ENCODE measurements around the gene HHIPL1. TPM values are rescaled to one million over a fixed set of nuclear protein-coding genes. Genes with fewer than 3 reads are reported as not detected.
A peak's percentile ranks its signal among the peaks of the same experiment; 100 is the strongest.

HHIPL1 gene
- total RNA-seq, 2 experiments from 2014 or later: 0.25 to 0.72 TPM

DNA sequence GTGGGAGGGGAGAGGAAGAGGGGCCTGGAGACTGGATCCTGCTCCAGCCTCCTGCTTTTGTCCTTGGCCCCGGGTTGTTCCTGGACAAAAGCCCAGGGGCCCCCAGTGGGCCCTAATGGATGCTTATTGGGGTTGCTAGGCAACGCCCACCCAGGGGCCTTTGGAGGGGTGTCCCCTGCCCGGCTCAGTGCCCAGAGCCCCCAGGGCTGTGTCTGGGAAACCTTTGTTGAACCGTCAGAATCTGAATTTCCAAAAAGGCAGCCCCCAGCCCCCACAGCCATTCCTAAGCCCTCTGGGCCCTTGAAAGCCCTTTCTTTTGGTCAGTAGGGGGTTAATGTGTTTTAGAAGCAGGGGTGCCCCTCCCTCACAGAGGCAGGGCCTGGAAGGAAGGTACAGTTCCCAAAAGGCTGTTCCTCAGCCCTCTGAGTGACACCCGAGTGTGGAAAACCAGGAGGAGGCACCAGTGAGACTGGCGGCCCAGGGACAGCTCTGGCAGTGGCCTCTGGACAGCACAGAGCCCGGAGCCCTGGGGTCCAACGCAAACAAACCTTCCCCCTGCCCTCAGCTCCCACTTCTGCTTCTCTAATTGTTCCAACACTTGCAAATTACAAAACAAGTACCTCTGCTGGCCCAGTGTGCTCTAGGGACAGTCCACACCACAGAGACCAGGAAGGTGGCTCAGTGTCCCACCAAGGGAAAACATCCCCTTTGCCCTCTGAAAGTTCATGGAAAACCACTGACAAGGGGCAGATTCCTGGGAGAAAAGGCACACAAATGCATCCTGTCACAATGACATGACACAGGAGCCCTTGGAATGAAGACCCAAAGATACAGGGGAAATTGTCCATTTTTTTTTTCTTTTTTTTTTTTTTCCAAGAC is 19.4 kb downstream of the HHIPL1 start:
- TF ChIP-seq EZH2phosphoT487 (IDR thresholded peaks at IDR 0.05; ENCODE audit: borderline replicate concordance, low read depth, low read length): no peak
- TF ChIP-seq, protein P1, sequence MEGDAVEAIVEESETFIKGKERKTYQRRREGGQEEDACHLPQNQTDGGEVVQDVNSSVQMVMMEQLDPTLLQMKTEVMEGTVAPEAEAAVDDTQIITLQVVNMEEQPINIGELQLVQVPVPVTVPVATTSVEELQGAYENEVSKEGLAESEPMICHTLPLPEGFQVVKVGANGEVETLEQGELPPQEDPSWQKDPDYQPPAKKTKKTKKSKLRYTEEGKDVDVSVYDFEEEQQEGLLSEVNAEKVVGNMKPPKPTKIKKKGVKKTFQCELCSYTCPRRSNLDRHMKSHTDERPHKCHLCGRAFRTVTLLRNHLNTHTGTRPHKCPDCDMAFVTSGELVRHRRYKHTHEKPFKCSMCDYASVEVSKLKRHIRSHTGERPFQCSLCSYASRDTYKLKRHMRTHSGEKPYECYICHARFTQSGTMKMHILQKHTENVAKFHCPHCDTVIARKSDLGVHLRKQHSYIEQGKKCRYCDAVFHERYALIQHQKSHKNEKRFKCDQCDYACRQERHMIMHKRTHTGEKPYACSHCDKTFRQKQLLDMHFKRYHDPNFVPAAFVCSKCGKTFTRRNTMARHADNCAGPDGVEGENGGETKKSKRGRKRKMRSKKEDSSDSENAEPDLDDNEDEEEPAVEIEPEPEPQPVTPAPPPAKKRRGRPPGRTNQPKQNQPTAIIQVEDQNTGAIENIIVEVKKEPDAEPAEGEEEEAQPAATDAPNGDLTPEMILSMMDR (conservative IDR thresholded peaks at IDR 0.05; ENCODE audit: low read length): no peak
- H3K4me1 ChIP-seq (ENCODE audit: insufficient read depth, low read length, poor library complexity, severe bottlenecking): peaks cover 70% of the 10 kb centered on the region
- BruUV-seq (replicated peaks): no TSS peak
- H3K4me3 ChIP-seq (ENCODE audit: low read depth, low read length, poor library complexity, severe bottlenecking): peak overlapping the region; percentile 54
- peak; percentile 39 for DNase-seq (ENCODE audit: low spot score)
- H3K9me2 ChIP-seq (ENCODE audit: insufficient read depth, low read length): no peaks in the 10 kb centered on the region
- no peaks in the 10 kb centered on the region for H4K20me1 ChIP-seq (ENCODE audit: insufficient read depth, low read length)
- no peaks in the 10 kb centered on the region for H3K36me3 ChIP-seq (ENCODE audit: insufficient read depth, low read length)
- CTCF ChIA-PET (ENCODE audit: unreplicated experiment): no interaction called here
- no peaks in the 10 kb centered on the region for H3K9me3 ChIP-seq (ENCODE audit: low read length)
- POLR2A ChIA-PET: interaction anchor here (0.6 to 1.3 kb wide), 4 partner anchors 8 to 88 kb away, joined by 3 to 5 read pairs (median 4); no protein-coding TSS in a partner anchor
- no peaks in the 10 kb centered on the region for H3K79me2 ChIP-seq (ENCODE audit: insufficient read depth, low read depth, low read length)
- peak overlapping the region; percentile 87 for H3K27ac ChIP-seq (ENCODE audit: low read depth, low read length, poor library complexity, severe bottlenecking)
- peak overlapping the region; percentile 57; the same call in 1 of the 2 replicates for H2AFZ ChIP-seq (ENCODE audit: low read length)
- intact Hi-C loops (cut with micrococcal nuclease; ENCODE audit: unreplicated experiment): loop anchor here (2.0 kb wide), 1 partner anchor 21 kb away; the partner anchor contains the start of gene CYP46A1
- H3K4me2 ChIP-seq (ENCODE audit: low read length): peak overlapping the region; percentile 90

GRCh38 chr14:99664937-99665273 is 20.0 kb downstream of the HHIPL1 start:
- TF ChIP-seq, protein P1 (conservative IDR thresholded peaks at IDR 0.05; ENCODE audit: low read length): no peak
- TF ChIP-seq EZH2phosphoT487 (IDR thresholded peaks at IDR 0.05; ENCODE audit: borderline replicate concordance, low read depth, low read length): no peak
- intact Hi-C loops (cut with micrococcal nuclease; ENCODE audit: unreplicated experiment): loop anchor here (2.0 kb wide), 1 partner anchor 20 kb away; the partner anchor contains the start of gene CYP46A1
- Histone ChIP-seq H3K27ac (ENCODE audit: low read depth, low read length, poor library complexity, severe bottlenecking) (peak overlapping the region; percentile 87), H3K4me3 (ENCODE audit: low read depth, low read length, poor library complexity, severe bottlenecking) (peak overlapping the region; percentile 54), H3K4me1 (ENCODE audit: insufficient read depth, low read length, poor library complexity, severe bottlenecking) (peaks cover 70% of the 10 kb centered on the region), H4K20me1 (ENCODE audit: insufficient read depth, low read length) (no peaks in the 10 kb centered on the region), H2AFZ (ENCODE audit: low read length) (peak overlapping the region; percentile 57; the same call in 1 of the 2 replicates), H3K79me2 (ENCODE audit: insufficient read depth, low read depth, low read length) (no peaks in the 10 kb centered on the region), H3K9me2 (ENCODE audit: insufficient read depth, low read length) (no peaks in the 10 kb centered on the region), H3K36me3 (ENCODE audit: insufficient read depth, low read length) (no peaks in the 10 kb centered on the region), H3K9me3 (ENCODE audit: low read length) (no peaks in the 10 kb centered on the region), H3K4me2 (ENCODE audit: low read length) (peak overlapping the region; percentile 90)
- no TSS peak for BruUV-seq (replicated peaks)
- ChIA-PET POLR2A (interaction anchor here (0.6 to 1.3 kb wide), 4 partner anchors 9 to 89 kb away, joined by 3 to 5 read pairs (median 4); no protein-coding TSS in a partner anchor), CTCF (ENCODE audit: unreplicated experiment) (no interaction called here)
- DNase-seq (ENCODE audit: low spot score): peak; percentile 86

GRCh38 chr14:99666533-99666932 is 21.6 kb downstream of the HHIPL1 start:
- intact Hi-C loops (cut with micrococcal nuclease; ENCODE audit: unreplicated experiment): no loop called here
- POLR2A ChIA-PET: no interaction called here
- no peak overlapping the region for H2AFZ ChIP-seq (ENCODE audit: low read length)
- H3K4me3 ChIP-seq (ENCODE audit: low read depth, low read length, poor library complexity, severe bottlenecking): no peak overlapping the region
- no peaks in the 10 kb centered on the region for H3K79me2 ChIP-seq (ENCODE audit: insufficient read depth, low read depth, low read length)
- no peak for TF ChIP-seq EZH2phosphoT487 (IDR thresholded peaks at IDR 0.05; ENCODE audit: borderline replicate concordance, low read depth, low read length)
- TF ChIP-seq, protein P1 (conservative IDR thresholded peaks at IDR 0.05; ENCODE audit: low read length): no peak
- H3K9me3 ChIP-seq (ENCODE audit: low read length): no peaks in the 10 kb centered on the region
- CTCF ChIA-PET (ENCODE audit: unreplicated experiment): no interaction called here
- H3K9me2 ChIP-seq (ENCODE audit: insufficient read depth, low read length): no peaks in the 10 kb centered on the region
- H3K4me2 ChIP-seq (ENCODE audit: low read length): peak overlapping the region; percentile 28
- H4K20me1 ChIP-seq (ENCODE audit: insufficient read depth, low read length): no peaks in the 10 kb centered on the region
- BruUV-seq (replicated peaks): no TSS peak
- no peak for DNase-seq (ENCODE audit: low spot score)
- H3K4me1 ChIP-seq (ENCODE audit: insufficient read depth, low read length, poor library complexity, severe bottlenecking): peaks cover 60% of the 10 kb centered on the region
- H3K36me3 ChIP-seq (ENCODE audit: insufficient read depth, low read length): no peaks in the 10 kb centered on the region
- no peak overlapping the region for H3K27ac ChIP-seq (ENCODE audit: low read depth, low read length, poor library complexity, severe bottlenecking)
